SK-N-SH (cell line): ENCODE data around the gene ATP2B2. TPM values are rescaled to one million over a fixed set of nuclear protein-coding genes. Genes with fewer than 3 reads are reported as not detected.

ENCODE experiments used
- CTCF ChIA-PET: fragments of 300-600, 350-600 bp; formaldehyde crosslinking; extraction: SDS; loops from one replicate; lab custom pipeline; 2021; lab: Yijun Ruan, JAX
- POLR2A ChIA-PET: fragments of 350-600 bp; sonication (Branson Sonifier 250); formaldehyde crosslinking; extraction: SDS; loops from one replicate; lab custom pipeline; 2020; ENCODE audit warnings: antibody characterized with exemption, inconsistent platforms; lab: Yijun Ruan, JAX
- DNase-seq: peaks from one replicate; pipeline ENCODE4 v3.0.0; 2012
- H2AFZ ChIP-seq: fragments of 200-600 bp; sonication (generic); 2 replicates; pipeline ENCODE4 v1.8.1; 2016; ENCODE audit warnings: antibody characterized with exemption, mild to moderate bottlenecking, low read depth
- H3F3A ChIP-seq: fragments of 200-600 bp; sonication (generic); replicated peaks from 2 replicates; pipeline ENCODE3; 2016; ENCODE audit warnings: antibody characterized with exemption, mild to moderate bottlenecking; ENCODE audit not compliant: insufficient read depth
- H3K27ac ChIP-seq, 2 experiments: fragments of 200-500 bp in 1 of 2; fragments of 200-600 bp in 1 of 2; sonication (Bioruptor generic) in 1 of 2; sonication (generic), shearing (Covaris generic) in 1 of 2; 2 replicates each; pipeline versions ENCODE4 v1.5.1 to v1.6.1; 2014 to 2016; ENCODE audit warnings: low read depth in 2 of 2, inconsistent platforms in 1 of 2, low read length in 1 of 2, mild to moderate bottlenecking in 1 of 2, mixed read lengths in 1 of 2
- H3K27me3 ChIP-seq: fragments of 200-600 bp; sonication (generic), shearing (Covaris generic); 2 replicates; pipeline ENCODE4 v1.6.1; 2016; ENCODE audit warnings: mixed run types; ENCODE audit not compliant: insufficient read depth
- H3K36me3 ChIP-seq, 2 experiments: fragments of 200-500 bp in 1 of 2; fragments of 200-600 bp in 1 of 2; sonication (Bioruptor generic) in 1 of 2; sonication (generic) in 1 of 2; replicated peaks in 1 of 2; 2 replicates each; pipeline versions ENCODE3 to v1.5.1; 2014 to 2016; ENCODE audit warnings: low read length in 1 of 2, mild to moderate bottlenecking in 1 of 2; ENCODE audit not compliant: insufficient read depth in 2 of 2, control insufficient read depth in 1 of 2
- H3K4me1 ChIP-seq, 2 experiments: fragments of 200-500 bp in 1 of 2; fragments of 200-600 bp in 1 of 2; sonication (Bioruptor generic) in 1 of 2; sonication (generic), shearing (Covaris generic) in 1 of 2; 2 replicates each; pipeline versions ENCODE4 v1.5.1 to v1.6.1; 2014 to 2016; ENCODE audit warnings: low read depth in 1 of 2, low read length in 1 of 2, mixed run types in 1 of 2; ENCODE audit not compliant: insufficient read depth in 2 of 2, control insufficient read depth in 1 of 2
- H3K4me2 ChIP-seq: fragments of 200-600 bp; sonication (generic), shearing (Covaris generic); 2 replicates; pipeline ENCODE4 v1.6.1; 2017; ENCODE audit warnings: mixed run types
- H3K4me3 ChIP-seq, 2 experiments: fragments of 200-500 bp in 1 of 2; fragments of 200-600 bp in 1 of 2; sonication (Bioruptor generic) in 1 of 2; sonication (generic), shearing (Covaris generic) in 1 of 2; 2 replicates each; pipeline versions ENCODE4 v1.5.1 to v1.8.1; 2014 to 2016; ENCODE audit warnings: low read depth in 2 of 2, inconsistent platforms in 1 of 2, low read length in 1 of 2, mild to moderate bottlenecking in 1 of 2, mixed read lengths in 1 of 2, moderate library complexity in 1 of 2
- H3K79me2 ChIP-seq: fragments of 200-600 bp; sonication (generic); 2 replicates; pipeline ENCODE4 v1.8.1; 2017; ENCODE audit warnings: mild to moderate bottlenecking; ENCODE audit not compliant: insufficient read depth
- H3K9ac ChIP-seq: fragments of 200-600 bp; sonication (generic); 2 replicates; pipeline ENCODE4 v1.6.1; 2017; ENCODE audit warnings: mixed run types
- H3K9me2 ChIP-seq: fragments of 200-600 bp; sonication (generic); 2 replicates; pipeline ENCODE4 v1.6.1; 2017; ENCODE audit warnings: mixed run types
- H3K9me3 ChIP-seq: fragments of 200-600 bp; sonication (generic); 2 replicates; pipeline ENCODE4 v1.6.1; 2017; ENCODE audit warnings: mixed run types, mild to moderate bottlenecking, moderate library complexity
- H4K20me1 ChIP-seq: fragments of 200-600 bp; sonication (generic); 2 replicates; pipeline ENCODE4 v1.6.1; 2017; ENCODE audit warnings: mild to moderate bottlenecking, mixed run types; ENCODE audit not compliant: insufficient read depth
- EP300 ChIP-seq, 2 experiments: IDR thresholded peaks; 2 replicates each; pipeline versions ENCODE4 v1.4.0 to v1.6.1; 2012; ENCODE audit warnings: borderline replicate concordance in 1 of 2, low read depth in 1 of 2, low read length in 1 of 2
- FOXJ3 ChIP-seq: sonication (generic); formaldehyde crosslinking; IDR thresholded peaks from 2 replicates; pipeline ENCODE4 v1.5.1; 2020; ENCODE audit warnings: mild to moderate bottlenecking, missing genetic modification reagents
- FOXM1 ChIP-seq: IDR thresholded peaks from 2 replicates; pipeline ENCODE4 v1.4.0; 2012; ENCODE audit warnings: low read depth, mild to moderate bottlenecking
- GABPA ChIP-seq: IDR thresholded peaks from 2 replicates; pipeline ENCODE4 v1.4.0; 2012; ENCODE audit warnings: low read depth, mild to moderate bottlenecking
- JUND ChIP-seq: IDR thresholded peaks from 2 replicates; pipeline ENCODE4 v1.4.0; 2012
- MAX ChIP-seq: IDR thresholded peaks from 2 replicates; pipeline ENCODE4 v1.4.0; 2012; ENCODE audit warnings: low read depth
- MEF2A ChIP-seq: IDR thresholded peaks from 2 replicates; pipeline ENCODE4 v1.4.0; 2012; ENCODE audit warnings: low read depth, borderline replicate concordance
- MXI1 ChIP-seq: IDR thresholded peaks from 2 replicates; pipeline ENCODE4 v1.6.1; 2012; ENCODE audit warnings: mild to moderate bottlenecking, low read depth, low read length, improper control_type of control experiment
- NFIC ChIP-seq: IDR thresholded peaks from 2 replicates; pipeline ENCODE4 v1.4.0; 2012; ENCODE audit warnings: borderline replicate concordance
- NRF1 ChIP-seq: IDR thresholded peaks from 2 replicates; pipeline ENCODE4 v1.6.1; 2012; ENCODE audit warnings: low read depth, mild to moderate bottlenecking, low read length
- POLR2AphosphoS5 ChIP-seq: IDR thresholded peaks from 2 replicates; pipeline ENCODE4 v1.6.1; 2012; ENCODE audit warnings: low read depth, low read length
- RFX5 ChIP-seq: IDR thresholded peaks from 2 replicates; pipeline ENCODE4 v1.6.1; 2012; ENCODE audit warnings: mild to moderate bottlenecking, improper control_type of control experiment, low read length
- RXRA ChIP-seq: IDR thresholded peaks from 2 replicates; pipeline ENCODE4 v1.4.0; 2012; ENCODE audit warnings: low read depth, mild to moderate bottlenecking, borderline replicate concordance
- SIN3A ChIP-seq: IDR thresholded peaks from 2 replicates; pipeline ENCODE4 v1.6.1; 2012; ENCODE audit warnings: low read depth, mild to moderate bottlenecking, low read length, moderate library complexity, borderline replicate concordance
- SMC3 ChIP-seq: IDR thresholded peaks from 2 replicates; pipeline ENCODE4 v1.6.1; 2012; ENCODE audit warnings: low read depth, low read length, improper control_type of control experiment
- TCF12 ChIP-seq: IDR thresholded peaks from 2 replicates; pipeline ENCODE4 v1.4.0; 2012
- USF2 ChIP-seq: fragments of 150-350 bp; IDR thresholded peaks from 2 replicates; pipeline ENCODE4 v1.6.1; 2017; ENCODE audit warnings: antibody characterized with exemption, low read length, low read depth, borderline replicate concordance
- WGBS: methylation state at CpG from one replicate; pipeline ENCODE4 v1.1.6; 2017; ENCODE audit warnings: low lambda C conversion rate; 5-methylcytosine and 5-hydroxymethylcytosine counted together
- polyA plus RNA-seq, 3 experiments: library from polyadenylated mRNA; depleted of rRNA; stranded (reverse); fragments of >200 nt; gene quantifications; 2 replicates each; pipeline ENCODE4 v1.2.3, GENCODE V29; 2012
- TF ChIP-seq, protein P1 (sequence below): IDR thresholded peaks from 2 replicates; pipeline ENCODE4 v1.4.0; 2012; ENCODE audit warnings: low read depth, borderline replicate concordance
- TF ChIP-seq, protein P2 (sequence below): fragments of 150-350 bp; IDR thresholded peaks from 2 replicates; pipeline ENCODE4 v1.6.1; 2016; ENCODE audit warnings: mild to moderate bottlenecking, low read depth, low read length

The ATP2B2 gene
- polyA plus RNA-seq, 1 of the 3 experiments (the other 2 are of a cell fraction): 0.15 TPM

- DNase-seq: no peak
- H3F3A ChIP-seq: peaks cover 15% of the 10 kb centered on the region
- H2AFZ ChIP-seq: no peak overlapping the region
- no peaks in the 10 kb centered on the region for H3K9me3 ChIP-seq
- H3K27me3 ChIP-seq: no peaks in the 10 kb centered on the region
- ChIA-PET POLR2A (no interaction called here), CTCF (interaction anchor here (0.7 kb wide), 1 partner anchor 452 kb away, joined by 4 read pairs; no protein-coding TSS in a partner anchor)
- no peaks in the 10 kb centered on the region for H4K20me1 ChIP-seq
- H3K4me1 ChIP-seq: peaks cover 0 to 3% of the 10 kb centered on the region in 2 experiments; a peak in 1 of 4 replicates
- H3K9me2 ChIP-seq: no peaks in the 10 kb centered on the region
- peaks cover 42 to 54% of the 10 kb centered on the region in 2 experiments for H3K36me3 ChIP-seq
- H3K9ac ChIP-seq: no peak overlapping the region
- 100% methylated on average over 5 of the region's 9 CpGs for WGBS
- no peaks in the 10 kb centered on the region for H3K79me2 ChIP-seq
- H3K4me2 ChIP-seq: no peak overlapping the region
- no peak overlapping the region; a peak in 1 of 4 replicates for H3K27ac ChIP-seq
- H3K4me3 ChIP-seq: no peak overlapping the region
- TF ChIP-seq SMC3: no peak
- TF ChIP-seq RXRA: no peak
- TF ChIP-seq POLR2AphosphoS5: no peak
- TF ChIP-seq MXI1: no peak
- TF ChIP-seq NFIC: no peak
- no peak for TF ChIP-seq MEF2A
- no peak for TF ChIP-seq FOXJ3
These were observed 205.3 kb downstream of the ATP2B2 start for GRCh38 chr3:10300087-10300486.

- DNase-seq: no peak
- TF ChIP-seq, protein P1, sequence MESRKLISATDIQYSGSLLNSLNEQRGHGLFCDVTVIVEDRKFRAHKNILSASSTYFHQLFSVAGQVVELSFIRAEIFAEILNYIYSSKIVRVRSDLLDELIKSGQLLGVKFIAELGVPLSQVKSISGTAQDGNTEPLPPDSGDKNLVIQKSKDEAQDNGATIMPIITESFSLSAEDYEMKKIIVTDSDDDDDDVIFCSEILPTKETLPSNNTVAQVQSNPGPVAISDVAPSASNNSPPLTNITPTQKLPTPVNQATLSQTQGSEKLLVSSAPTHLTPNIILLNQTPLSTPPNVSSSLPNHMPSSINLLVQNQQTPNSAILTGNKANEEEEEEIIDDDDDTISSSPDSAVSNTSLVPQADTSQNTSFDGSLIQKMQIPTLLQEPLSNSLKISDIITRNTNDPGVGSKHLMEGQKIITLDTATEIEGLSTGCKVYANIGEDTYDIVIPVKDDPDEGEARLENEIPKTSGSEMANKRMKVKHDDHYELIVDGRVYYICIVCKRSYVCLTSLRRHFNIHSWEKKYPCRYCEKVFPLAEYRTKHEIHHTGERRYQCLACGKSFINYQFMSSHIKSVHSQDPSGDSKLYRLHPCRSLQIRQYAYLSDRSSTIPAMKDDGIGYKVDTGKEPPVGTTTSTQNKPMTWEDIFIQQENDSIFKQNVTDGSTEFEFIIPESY: no peak
- TF ChIP-seq USF2 (no peak), FOXM1 (no peak), JUND (no peak), SIN3A (no peak), MAX (no peak), EP300 (IDR thresholded peaks at IDR 0.05; ENCODE audit: borderline replicate concordance in 1 of 2, low read depth in 1 of 2, low read length in 1 of 2) (no peak), GABPA (no peak), NFIC (no peak), RFX5 (no peak), TCF12 (no peak), NRF1 (no peak)
- TF ChIP-seq, protein P2, sequence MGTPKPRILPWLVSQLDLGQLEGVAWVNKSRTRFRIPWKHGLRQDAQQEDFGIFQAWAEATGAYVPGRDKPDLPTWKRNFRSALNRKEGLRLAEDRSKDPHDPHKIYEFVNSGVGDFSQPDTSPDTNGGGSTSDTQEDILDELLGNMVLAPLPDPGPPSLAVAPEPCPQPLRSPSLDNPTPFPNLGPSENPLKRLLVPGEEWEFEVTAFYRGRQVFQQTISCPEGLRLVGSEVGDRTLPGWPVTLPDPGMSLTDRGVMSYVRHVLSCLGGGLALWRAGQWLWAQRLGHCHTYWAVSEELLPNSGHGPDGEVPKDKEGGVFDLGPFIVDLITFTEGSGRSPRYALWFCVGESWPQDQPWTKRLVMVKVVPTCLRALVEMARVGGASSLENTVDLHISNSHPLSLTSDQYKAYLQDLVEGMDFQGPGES: no peak
- H4K20me1 ChIP-seq: no peaks in the 10 kb centered on the region
- peaks cover 0 to 3% of the 10 kb centered on the region in 2 experiments; a peak in 1 of 4 replicates for H3K4me1 ChIP-seq
- WGBS: 84% methylated on average over 6 of the region's 6 CpGs
- H3K79me2 ChIP-seq: no peaks in the 10 kb centered on the region
- ChIA-PET POLR2A (no interaction called here), CTCF (interaction anchor here (0.7 kb wide), 1 partner anchor 453 kb away, joined by 4 read pairs; no protein-coding TSS in a partner anchor)
- no peaks in the 10 kb centered on the region for H3K27me3 ChIP-seq
- no peaks in the 10 kb centered on the region for H3K9me2 ChIP-seq
- H3K27ac ChIP-seq: peak overlapping the region in 1 of 2 experiments; percentile 50; a peak in 1 of 4 replicates
- no peak overlapping the region for H2AFZ ChIP-seq
- H3K9ac ChIP-seq: no peak overlapping the region
- no peaks in the 10 kb centered on the region for H3K9me3 ChIP-seq
- peaks cover 40 to 50% of the 10 kb centered on the region in 2 experiments for H3K36me3 ChIP-seq
- peaks cover 15% of the 10 kb centered on the region for H3F3A ChIP-seq
- H3K4me2 ChIP-seq: no peak overlapping the region
- no peak overlapping the region for H3K4me3 ChIP-seq
These were observed 205.7 kb downstream of the ATP2B2 start for GRCh38 chr3:10299679-10300078.
